Smooth muscle cell (in vitro differentiated cells): Measurements from ENCODE around the gene RAB6A. TPM values are rescaled to one million over a fixed set of nuclear protein-coding genes. Genes with fewer than 3 reads are reported as not detected.

ENCODE experiments used
- DNase-seq: peaks from one replicate; lab custom pipeline; 2025; ENCODE audit not compliant: unreplicated experiment; lab: John Stamatoyannopoulos, UW
- H2AFZ ChIP-seq: fragments of 200-600 bp; sonication (generic); 2 replicates; pipeline ENCODE4 v1.6.0; 2016; ENCODE audit warnings: antibody characterized with exemption, low read depth, mild to moderate bottlenecking
- H3F3A ChIP-seq: fragments of 200-600 bp; sonication (generic); 2 replicates; pipeline ENCODE4 v1.6.0; 2017; ENCODE audit warnings: antibody characterized with exemption, low read depth
- H3K27ac ChIP-seq: fragments of 200-600 bp; sonication (generic); 2 replicates; pipeline ENCODE4 v1.5.1; 2016; ENCODE audit warnings: low read depth, mild to moderate bottlenecking
- H3K27me3 ChIP-seq: fragments of 200-600 bp; sonication (generic); 2 replicates; pipeline ENCODE4 v1.6.1; 2016; ENCODE audit warnings: low read depth, mild to moderate bottlenecking
- H3K36me3 ChIP-seq: fragments of 200-600 bp; sonication (generic); 2 replicates; pipeline ENCODE4 v1.5.1; 2016; ENCODE audit warnings: low read depth
- H3K4me1 ChIP-seq: fragments of 200-600 bp; sonication (generic); 2 replicates; pipeline ENCODE4 v1.5.1; 2016; ENCODE audit warnings: low read depth
- H3K4me2 ChIP-seq: fragments of 200-600 bp; sonication (generic); 2 replicates; pipeline ENCODE4 v1.6.0; 2016; ENCODE audit warnings: mild to moderate bottlenecking
- H3K4me3 ChIP-seq: fragments of 200-600 bp; sonication (generic); 2 replicates; pipeline ENCODE4 v1.5.1; 2016; ENCODE audit warnings: mild to moderate bottlenecking
- H3K79me2 ChIP-seq: fragments of 200-600 bp; sonication (generic); 2 replicates; pipeline ENCODE4 v1.6.0; 2016; ENCODE audit warnings: low read depth, mild to moderate bottlenecking
- H3K9ac ChIP-seq: fragments of 200-600 bp; sonication (generic); 2 replicates; pipeline ENCODE4 v1.6.0; 2016; ENCODE audit warnings: low read depth
- H3K9me3 ChIP-seq: fragments of 200-600 bp; sonication (generic); replicated peaks from 2 replicates; pipeline ENCODE4 v1.5.1; 2016; ENCODE audit warnings: low read depth
- H4K20me1 ChIP-seq: fragments of 200-600 bp; sonication (generic); 2 replicates; pipeline ENCODE4 v1.6.0; 2016; ENCODE audit warnings: low read depth
- CTCF ChIP-seq: fragments of 200-600 bp; sonication (generic); IDR thresholded peaks from 2 replicates; pipeline ENCODE4 v1.5.1; 2017; ENCODE audit warnings: borderline replicate concordance, mild to moderate bottlenecking, antibody characterized with exemption; ENCODE audit not compliant: insufficient read depth, poor library complexity, severe bottlenecking
- WGBS: methylation state at CpG from one replicate; pipeline ENCODE4 v1.1.7; 2016; ENCODE audit warnings: low lambda C conversion rate; 5-methylcytosine and 5-hydroxymethylcytosine counted together
- polyA plus RNA-seq: library from polyadenylated mRNA; unstranded; fragments of >200 nt; fragmentation: Nextera tagmentation; extraction: Ambion mirVana; gene quantifications from 2 replicates; pipeline ENCODE4 v1.2.1, GENCODE V29; 2016
- total RNA-seq: library from RNA; depleted of rRNA; stranded (reverse); fragments of >200 nt; gene quantifications from 2 replicates; pipeline ENCODE4 v1.2.3, GENCODE V29; 2014

Gene RAB6A
- total and polyA plus RNA-seq, 2 experiments from 2014 or later: 102 to 148 TPM

- H3K27me3 ChIP-seq: no peaks in the 10 kb centered on the region
- DNase-seq: no peak
- TF ChIP-seq CTCF: no peak
- peak overlapping the region; percentile 94 for H3K27ac ChIP-seq
- H3K4me1 ChIP-seq: peaks cover 17% of the 10 kb centered on the region
- peaks cover 5% of the 10 kb centered on the region for H3F3A ChIP-seq
- peak overlapping the region; percentile 97 for H3K9ac ChIP-seq
- peaks cover 51% of the 10 kb centered on the region for H4K20me1 ChIP-seq
- 0% methylated on average over 8 of the region's 8 CpGs for WGBS
- no peaks in the 10 kb centered on the region for H3K36me3 ChIP-seq
- H2AFZ ChIP-seq: peak overlapping the region; percentile 76
- H3K79me2 ChIP-seq: peaks cover 60% of the 10 kb centered on the region
- H3K4me2 ChIP-seq: peak overlapping the region; percentile 92
- no peaks in the 10 kb centered on the region for H3K9me3 ChIP-seq
- peak overlapping the region; percentile 91 for H3K4me3 ChIP-seq
Observed at GRCh38 chr11:73759610-73760134, 1.2 kb downstream of the RAB6A start.

GRCh38 chr11:73758451-73758850 lies 2.4 kb downstream of the RAB6A start:
- no peaks in the 10 kb centered on the region for H3K36me3 ChIP-seq
- TF ChIP-seq CTCF: no peak
- H3K27ac ChIP-seq: peak overlapping the region; percentile 20
- peaks cover 9% of the 10 kb centered on the region for H3F3A ChIP-seq
- peak overlapping the region; percentile 92 for H3K4me2 ChIP-seq
- 45% methylated on average over 1 of the region's 1 CpG for WGBS
- DNase-seq: no peak
- peaks cover 17% of the 10 kb centered on the region for H3K4me1 ChIP-seq
- H3K9me3 ChIP-seq: no peaks in the 10 kb centered on the region
- H4K20me1 ChIP-seq: peaks cover 64% of the 10 kb centered on the region
- peaks cover 73% of the 10 kb centered on the region for H3K79me2 ChIP-seq
- no peaks in the 10 kb centered on the region for H3K27me3 ChIP-seq
- H3K4me3 ChIP-seq: peak overlapping the region; percentile 91
- H2AFZ ChIP-seq: no peak overlapping the region
- no peak overlapping the region for H3K9ac ChIP-seq

GRCh38 chr11:73757598-73757997 lies 3.3 kb downstream of the RAB6A start:
- Histone ChIP-seq H3K36me3 (no peaks in the 10 kb centered on the region), H3K9me3 (no peaks in the 10 kb centered on the region), H3K27me3 (no peaks in the 10 kb centered on the region), H3F3A (peaks cover 4% of the 10 kb centered on the region), H2AFZ (no peak overlapping the region), H3K9ac (no peak overlapping the region), H3K27ac (no peak overlapping the region), H3K4me2 (peak overlapping the region; percentile 92), H3K4me3 (peak overlapping the region; percentile 91), H4K20me1 (peaks cover 72% of the 10 kb centered on the region), H3K79me2 (peaks cover 81% of the 10 kb centered on the region), H3K4me1 (peaks cover 17% of the 10 kb centered on the region)
- TF ChIP-seq CTCF: no peak
- no peak for DNase-seq
- 90% methylated on average over 5 of the region's 5 CpGs for WGBS

- no peak for TF ChIP-seq CTCF
- Histone ChIP-seq H4K20me1 (peaks cover 92% of the 10 kb centered on the region), H2AFZ (no peak overlapping the region), H3K27ac (no peak overlapping the region), H3K4me3 (no peak overlapping the region), H3K79me2 (peaks cover 99% of the 10 kb centered on the region), H3K9me3 (no peaks in the 10 kb centered on the region), H3F3A (peaks cover 3% of the 10 kb centered on the region), H3K9ac (no peak overlapping the region), H3K36me3 (no peaks in the 10 kb centered on the region), H3K4me1 (peaks cover 17% of the 10 kb centered on the region), H3K27me3 (no peaks in the 10 kb centered on the region), H3K4me2 (no peak overlapping the region)
- DNase-seq: no peak
Observed at GRCh38 chr11:73755670-73756069, 5.2 kb downstream of the RAB6A start.
